A549 (cell line): ENCODE data around the gene USP6NL. TPM values are rescaled to one million over a fixed set of nuclear protein-coding genes. Genes with fewer than 3 reads are reported as not detected.

Experiments used
- ATAC-seq, 2 experiments: fragments of 200-7000 bp in 1 of 2; fragments of >200 bp in 1 of 2; cut with Nextera tagmentation in 1 of 2; cut with Tn5 transposase in 1 of 2; 3 replicates each; pipeline versions ENCODE4 v1.8.0 to v1.9.1; 2018 to 2020; ENCODE audit warnings: mild to moderate bottlenecking in 1 of 2, moderate library complexity in 1 of 2
- CTCF ChIA-PET: fragments of 300-600 bp; sonication (Branson Sonifier 250); formaldehyde crosslinking; extraction: SDS; loops from one replicate; lab custom pipeline; 2021; ENCODE audit warnings: antibody characterized with exemption, inconsistent platforms; lab: Yijun Ruan, JAX
- POLR2A ChIA-PET: fragments of 350-600 bp; formaldehyde crosslinking; extraction: SDS; loops from one replicate; lab custom pipeline; 2021; ENCODE audit warnings: antibody characterized with exemption, inconsistent platforms; lab: Yijun Ruan, JAX
- DNase-seq, 2 experiments: peaks; one replicate each; pipeline versions ENCODE4 v3.0.0 to v3.0.0-alpha.2; 2011 to 2016; ENCODE audit warnings: low read depth in 1 of 2, low spot score in 1 of 2
- FAIRE-seq: peaks from 2 replicates; lab custom pipeline; 2011; peaks lifted over from hg19 to GRCh38; lab: Jason Lieb, UNC
- H3K27ac ChIP-seq, 2 experiments: fragments of >200 bp; sonication (Bioruptor Twin); formaldehyde crosslinking; 3 replicates each; pipeline ENCODE4 v1.5.1; 2016 to 2017
- H3K4me1 ChIP-seq: fragments of >200 bp; sonication (Bioruptor Twin); formaldehyde crosslinking; 3 replicates; pipeline ENCODE4 v1.6.1; 2016
- H3K4me2 ChIP-seq: fragments of >200 bp; sonication (Bioruptor Twin); formaldehyde crosslinking; 3 replicates; pipeline ENCODE4 v1.6.1; 2016
- H3K4me3 ChIP-seq: fragments of >200 bp; sonication (Bioruptor Twin); formaldehyde crosslinking; 3 replicates; pipeline ENCODE4 v1.5.1; 2016
- H3K9me3 ChIP-seq: fragments of >200 bp; sonication (Bioruptor Twin); formaldehyde crosslinking; 3 replicates; pipeline ENCODE4 v1.6.1; 2016
- BHLHE40 ChIP-seq: IDR thresholded peaks from 2 replicates; pipeline ENCODE4 v1.6.1; 2012; ENCODE audit warnings: low read depth, low read length, inconsistent platforms
- CBX2 ChIP-seq: fragments of 200-600 bp; sonication (generic); IDR thresholded peaks from 2 replicates; pipeline ENCODE4 v1.6.1; 2016; ENCODE audit warnings: low read depth, mild to moderate bottlenecking, borderline replicate concordance
- CEBPB ChIP-seq, 2 experiments: fragments of >200 bp in 1 of 2; sonication (Bioruptor Twin) in 1 of 2; formaldehyde crosslinking in 1 of 2; IDR thresholded peaks; 2 replicates each; pipeline ENCODE4 v1.6.1; 2012 to 2016
- CHD4 ChIP-seq: fragments of 200-600 bp; sonication (generic); IDR thresholded peaks from 2 replicates; pipeline ENCODE4 v1.6.1; 2016; ENCODE audit warnings: antibody characterized with exemption, mild to moderate bottlenecking, borderline replicate concordance
- EHF ChIP-seq: fragments of 250-450 bp; sonication (Bioruptor Pico); IDR thresholded peaks from 2 replicates; pipeline ENCODE4 v1.5.0; 2020; ENCODE audit warnings: mild to moderate bottlenecking
- FOSB ChIP-seq: fragments of 250-450 bp; sonication (Bioruptor Pico); IDR thresholded peaks from 2 replicates; pipeline ENCODE4 v1.5.0; 2020; ENCODE audit warnings: mild to moderate bottlenecking, moderate library complexity
- HEYL ChIP-seq: fragments of 250-450 bp; sonication (Bioruptor Pico); IDR thresholded peaks from 2 replicates; pipeline ENCODE4 v1.8.0; 2021; ENCODE audit warnings: mild to moderate bottlenecking, moderate library complexity
- HOXA7 ChIP-seq: fragments of 250-450 bp; sonication (Bioruptor Pico); IDR thresholded peaks from 2 replicates; pipeline ENCODE4 v1.5.0; 2020; ENCODE audit warnings: mild to moderate bottlenecking, moderate library complexity
- HOXB13 ChIP-seq: fragments of 250-450 bp; sonication (Bioruptor Pico); IDR thresholded peaks from 2 replicates; pipeline ENCODE4 v1.5.0; 2020; ENCODE audit warnings: low read depth, mild to moderate bottlenecking, moderate library complexity
- JUNB ChIP-seq: fragments of >200 bp; sonication (Bioruptor Twin); formaldehyde crosslinking; IDR thresholded peaks from 2 replicates; pipeline ENCODE4 v1.6.1; 2016
- KDM1A ChIP-seq: fragments of 200-600 bp; sonication (generic); IDR thresholded peaks from 2 replicates; pipeline ENCODE4 v1.6.1; 2016; ENCODE audit warnings: low read depth, mild to moderate bottlenecking
- KDM5A ChIP-seq: fragments of 200-600 bp; sonication (generic); IDR thresholded peaks from 2 replicates; pipeline ENCODE4 v1.6.1; 2016; ENCODE audit warnings: antibody characterized with exemption, mild to moderate bottlenecking
- MYC ChIP-seq: IDR thresholded peaks from 2 replicates; pipeline ENCODE4 v1.6.1; 2012; ENCODE audit warnings: mild to moderate bottlenecking, inconsistent platforms, low read length, improper control_type of control experiment, borderline replicate concordance
- NFE2L2 ChIP-seq: fragments of 150-350 bp; conservative IDR thresholded peaks from 2 replicates; pipeline ENCODE4 v1.6.1; 2014; ENCODE audit warnings: low read length
- NPAS2 ChIP-seq: fragments of 250-450 bp; sonication (Bioruptor Pico); IDR thresholded peaks from 2 replicates; pipeline ENCODE4 v1.8.0; 2022; ENCODE audit warnings: mild to moderate bottlenecking, moderate library complexity, borderline replicate concordance
- PHF8 ChIP-seq: fragments of 200-600 bp; sonication (generic); IDR thresholded peaks from 2 replicates; pipeline ENCODE4 v1.6.1; 2016; ENCODE audit warnings: low read depth, mild to moderate bottlenecking, antibody characterized with exemption, moderate library complexity, borderline replicate concordance
- POLR2AphosphoS2 ChIP-seq: conservative IDR thresholded peaks from 2 replicates; pipeline ENCODE4 v1.6.1; 2012; ENCODE audit warnings: low read length, improper control_type of control experiment, inconsistent platforms
- RARB ChIP-seq: fragments of 250-450 bp; sonication (Bioruptor Pico); IDR thresholded peaks from 2 replicates; pipeline ENCODE4 v1.8.0; 2021; ENCODE audit warnings: mild to moderate bottlenecking, moderate library complexity
- RFX5 ChIP-seq: fragments of 450-650 bp; IDR thresholded peaks from 2 replicates; pipeline ENCODE4 v1.7.1; 2014; ENCODE audit warnings: antibody characterized with exemption, mild to moderate bottlenecking, moderate library complexity
- SMC3 ChIP-seq: fragments of >200 bp; sonication (Bioruptor Twin); formaldehyde crosslinking; IDR thresholded peaks from 3 replicates; pipeline ENCODE4 v1.6.1; 2018; ENCODE audit warnings: inconsistent platforms
- SREBF2 ChIP-seq: fragments of 450-650 bp; IDR thresholded peaks from 2 replicates; pipeline ENCODE4 v1.6.1; 2014; ENCODE audit warnings: mild to moderate bottlenecking, moderate library complexity
- TFCP2L1 ChIP-seq: fragments of 250-450 bp; sonication (Bioruptor Pico); IDR thresholded peaks from 2 replicates; pipeline ENCODE4 v1.5.0; 2021; ENCODE audit warnings: mild to moderate bottlenecking
- TP53 ChIP-seq: fragments of 250-450 bp; sonication (Bioruptor Pico); IDR thresholded peaks from 2 replicates; pipeline ENCODE4 v1.5.0; 2021; ENCODE audit warnings: mild to moderate bottlenecking, moderate library complexity
- ZC3H11A ChIP-seq: fragments of 450-650 bp; IDR thresholded peaks from 2 replicates; pipeline ENCODE4 v1.6.1; 2014; ENCODE audit warnings: antibody characterized with exemption, mild to moderate bottlenecking
- ZNF302 ChIP-seq: fragments of 250-450 bp; sonication (Bioruptor Pico); IDR thresholded peaks from 2 replicates; pipeline ENCODE4 v1.9.0; 2021; ENCODE audit warnings: inconsistent platforms, mild to moderate bottlenecking, moderate library complexity
- WGBS: methylation state at CpG from one replicate; pipeline ENCODE4 v1.1.6; 2017; ENCODE audit errors: missing lambda C conversion rate; 5-methylcytosine and 5-hydroxymethylcytosine counted together
- polyA plus RNA-seq, 4 experiments: library from polyadenylated mRNA; depleted of rRNA in 3 of 4; stranded (reverse); fragments of >200 nt; fragmentation: RNase III in 1 of 4; extraction: RNeasy Plus Mini Kit Qiagen cat#74134 plus additional on column Dnase treatment in 1 of 4; gene quantifications; 2 replicates in 3 of 4; 3 replicates in 1 of 4; pipeline ENCODE4 v1.2.3, GENCODE V29; 2011 to 2017
- TF ChIP-seq, protein P1 (sequence below): fragments of >200 bp; sonication (Bioruptor Twin); formaldehyde crosslinking; IDR thresholded peaks from 3 replicates; pipeline ENCODE4 v1.6.1; 2016
- TF ChIP-seq, protein P2 (sequence below): fragments of 250-450 bp; sonication (Bioruptor Pico); IDR thresholded peaks from 2 replicates; pipeline ENCODE4 v1.5.0; 2021; ENCODE audit warnings: mild to moderate bottlenecking, moderate library complexity, borderline replicate concordance
- TF ChIP-seq, protein P3 (sequence below): IDR thresholded peaks from 2 replicates; pipeline ENCODE4 v1.6.1; 2012; ENCODE audit warnings: low read depth, borderline replicate concordance
- TF ChIP-seq, protein P4 (sequence below): fragments of 450-650 bp; IDR thresholded peaks from 2 replicates; pipeline ENCODE4 v1.6.1; 2014; ENCODE audit warnings: antibody characterized with exemption
- TF ChIP-seq, protein P5 (sequence below): IDR thresholded peaks from 2 replicates; pipeline ENCODE4 v1.6.1; 2012

The USP6NL gene
- polyA plus RNA-seq, 2 of the 4 experiments (the other 2 are of a cell fraction) = 10.6 to 18.2 TPM

DNA sequence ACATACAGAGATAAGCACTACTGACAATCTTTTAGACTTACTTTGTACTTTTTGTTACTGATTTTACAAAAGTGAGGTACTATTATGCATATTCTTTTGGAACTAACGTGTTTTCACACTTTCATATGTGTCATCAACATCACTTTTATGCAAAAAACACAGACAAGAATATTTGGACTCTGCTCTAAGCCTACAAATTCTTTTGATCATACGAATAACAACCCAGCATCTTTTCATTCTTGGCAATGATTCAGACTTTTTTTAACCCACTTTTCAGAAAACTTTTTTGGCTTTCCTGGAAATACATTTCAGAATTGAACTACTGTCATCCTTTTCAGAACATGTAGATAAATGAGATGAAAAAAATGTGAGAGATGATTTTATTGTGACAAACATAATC is 30.2 kb downstream of the USP6NL start (continued):
- TF ChIP-seq, protein P1, sequence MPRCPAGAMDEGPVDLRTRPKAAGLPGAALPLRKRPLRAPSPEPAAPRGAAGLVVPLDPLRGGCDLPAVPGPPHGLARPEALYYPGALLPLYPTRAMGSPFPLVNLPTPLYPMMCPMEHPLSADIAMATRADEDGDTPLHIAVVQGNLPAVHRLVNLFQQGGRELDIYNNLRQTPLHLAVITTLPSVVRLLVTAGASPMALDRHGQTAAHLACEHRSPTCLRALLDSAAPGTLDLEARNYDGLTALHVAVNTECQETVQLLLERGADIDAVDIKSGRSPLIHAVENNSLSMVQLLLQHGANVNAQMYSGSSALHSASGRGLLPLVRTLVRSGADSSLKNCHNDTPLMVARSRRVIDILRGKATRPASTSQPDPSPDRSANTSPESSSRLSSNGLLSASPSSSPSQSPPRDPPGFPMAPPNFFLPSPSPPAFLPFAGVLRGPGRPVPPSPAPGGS = no peak
- no peak for TF ChIP-seq EHF (CRISPR knock-in tag)
- TF ChIP-seq, all 56 proteins: peak for 0

DNA sequence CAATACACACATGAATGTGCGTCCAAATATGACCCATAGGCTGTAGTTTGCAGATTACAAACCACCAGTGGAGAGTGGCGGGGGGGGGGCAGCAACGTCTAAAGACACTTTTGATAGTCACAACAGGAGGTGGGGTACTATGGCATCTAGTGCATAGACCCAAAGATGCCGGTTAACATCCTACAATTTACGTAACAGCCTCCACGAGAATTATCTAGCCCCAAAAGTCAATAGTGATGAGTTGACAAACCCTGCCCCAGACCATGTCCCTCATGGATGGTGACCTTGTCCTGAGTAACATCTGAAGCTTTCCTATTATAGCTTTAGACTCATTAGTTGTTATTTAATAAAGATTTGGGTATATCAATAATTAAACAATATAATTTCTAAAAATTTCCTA is 31.6 kb downstream of the USP6NL start:
- no peak for ATAC-seq

DNA sequence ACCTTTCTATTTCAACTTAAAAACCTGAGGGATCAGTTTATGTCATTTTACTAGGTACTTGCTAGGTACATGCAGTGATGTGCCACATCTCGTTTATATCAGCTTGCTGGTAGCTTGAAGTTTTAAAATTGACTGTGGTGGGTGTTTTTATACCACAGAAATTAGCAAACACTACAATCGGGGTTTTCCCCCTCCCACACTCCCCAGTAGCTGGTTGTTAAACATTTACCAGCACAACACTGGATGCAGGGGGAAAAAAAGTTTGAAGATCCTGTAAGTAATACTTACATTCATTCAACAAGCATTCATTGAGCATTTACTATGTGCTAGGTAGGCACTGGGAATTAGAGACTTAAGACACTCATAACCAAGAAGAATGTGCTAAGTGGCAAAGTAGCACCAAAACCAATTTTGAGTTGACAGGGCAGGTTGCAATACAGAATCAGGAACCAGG is 32.6 kb downstream of the USP6NL start:
- Histone ChIP-seq H3K9me3 (no peaks in the 10 kb centered on the region), H3K27ac (no peak overlapping the region), H3K4me2 (no peak overlapping the region), H3K4me1 (peaks cover 3% of the 10 kb centered on the region; the same call in 1 of the 3 replicates), H3K4me3 (no peak overlapping the region)
- TF ChIP-seq ZC3H11A (no peak), KDM5A (no peak), SREBF2 (no peak), CHD4 (no peak), TP53 (no peak), SMC3 (no peak), HOXA7 (CRISPR knock-in tag) (no peak), HOXB13 (CRISPR knock-in tag) (no peak), NFE2L2 (no peak), EHF (CRISPR knock-in tag) (no peak), CEBPB (IDR thresholded peaks at IDR 0.05) (no peak), TFCP2L1 (CRISPR knock-in tag) (no peak), RFX5 (no peak), ZNF302 (no peak), CBX2 (no peak), HEYL (CRISPR knock-in tag) (no peak), JUNB (no peak)
- TF ChIP-seq, protein P2, sequence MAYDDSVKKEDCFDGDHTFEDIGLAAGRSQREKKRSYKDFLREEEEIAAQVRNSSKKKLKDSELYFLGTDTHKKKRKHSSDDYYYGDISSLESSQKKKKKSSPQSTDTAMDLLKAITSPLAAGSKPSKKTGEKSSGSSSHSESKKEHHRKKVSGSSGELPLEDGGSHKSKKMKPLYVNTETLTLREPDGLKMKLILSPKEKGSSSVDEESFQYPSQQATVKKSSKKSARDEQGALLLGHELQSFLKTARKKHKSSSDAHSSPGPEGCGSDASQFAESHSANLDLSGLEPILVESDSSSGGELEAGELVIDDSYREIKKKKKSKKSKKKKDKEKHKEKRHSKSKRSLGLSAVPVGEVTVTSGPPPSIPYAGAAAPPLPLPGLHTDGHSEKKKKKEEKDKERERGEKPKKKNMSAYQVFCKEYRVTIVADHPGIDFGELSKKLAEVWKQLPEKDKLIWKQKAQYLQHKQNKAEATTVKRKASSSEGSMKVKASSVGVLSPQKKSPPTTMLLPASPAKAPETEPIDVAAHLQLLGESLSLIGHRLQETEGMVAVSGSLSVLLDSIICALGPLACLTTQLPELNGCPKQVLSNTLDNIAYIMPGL (CRISPR knock-in tag) = no peak
- TF ChIP-seq, protein P3, sequence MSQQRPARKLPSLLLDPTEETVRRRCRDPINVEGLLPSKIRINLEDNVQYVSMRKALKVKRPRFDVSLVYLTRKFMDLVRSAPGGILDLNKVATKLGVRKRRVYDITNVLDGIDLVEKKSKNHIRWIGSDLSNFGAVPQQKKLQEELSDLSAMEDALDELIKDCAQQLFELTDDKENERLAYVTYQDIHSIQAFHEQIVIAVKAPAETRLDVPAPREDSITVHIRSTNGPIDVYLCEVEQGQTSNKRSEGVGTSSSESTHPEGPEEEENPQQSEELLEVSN = no peak
- TF ChIP-seq, protein P4, sequence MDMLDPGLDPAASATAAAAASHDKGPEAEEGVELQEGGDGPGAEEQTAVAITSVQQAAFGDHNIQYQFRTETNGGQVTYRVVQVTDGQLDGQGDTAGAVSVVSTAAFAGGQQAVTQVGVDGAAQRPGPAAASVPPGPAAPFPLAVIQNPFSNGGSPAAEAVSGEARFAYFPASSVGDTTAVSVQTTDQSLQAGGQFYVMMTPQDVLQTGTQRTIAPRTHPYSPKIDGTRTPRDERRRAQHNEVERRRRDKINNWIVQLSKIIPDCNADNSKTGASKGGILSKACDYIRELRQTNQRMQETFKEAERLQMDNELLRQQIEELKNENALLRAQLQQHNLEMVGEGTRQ = no peak
- POLR2A ChIA-PET = no interaction called here
- DNase-seq (no peak), FAIRE-seq (no peak), ATAC-seq (no peak)
- WGBS = 50% methylated on average over 2 of the region's 2 CpGs
- CTCF ChIA-PET = no interaction called here

More for the DNA sequence above, 31.6 kb downstream of the USP6NL start:
- WGBS = 80% methylated on average over 6 of the region's 6 CpGs
- ChIA-PET CTCF (no interaction called here), POLR2A (no interaction called here)
- H3K27ac ChIP-seq = no peak overlapping the region
- no peak for DNase-seq
- H3K4me3 ChIP-seq = no peak overlapping the region
- H3K4me1 ChIP-seq = peaks cover 3% of the 10 kb centered on the region; the same call in 1 of the 3 replicates
- no peak for TF ChIP-seq MYC
- no peak for TF ChIP-seq RARB (CRISPR knock-in tag)
- no peak for TF ChIP-seq TP53
- TF ChIP-seq, protein P1 = no peak
- no peak for TF ChIP-seq POLR2AphosphoS2
- TF ChIP-seq HOXA7 (CRISPR knock-in tag) = no peak
- no peak for TF ChIP-seq KDM5A
- no peak for TF ChIP-seq PHF8
- TF ChIP-seq, protein P2 (CRISPR knock-in tag) = no peak
- no peak for TF ChIP-seq BHLHE40
- no peak for TF ChIP-seq KDM1A
- no peak for TF ChIP-seq FOSB (CRISPR knock-in tag)
- no peak for TF ChIP-seq NPAS2 (CRISPR knock-in tag)
- TF ChIP-seq, protein P5, sequence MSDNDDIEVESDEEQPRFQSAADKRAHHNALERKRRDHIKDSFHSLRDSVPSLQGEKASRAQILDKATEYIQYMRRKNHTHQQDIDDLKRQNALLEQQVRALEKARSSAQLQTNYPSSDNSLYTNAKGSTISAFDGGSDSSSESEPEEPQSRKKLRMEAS = no peak
- no peaks in the 10 kb centered on the region for H3K9me3 ChIP-seq
- FAIRE-seq = no peak
- H3K4me2 ChIP-seq = no peak overlapping the region
